ENCODE measurements around the gene NCAPD2.
"Not testable (repeated sequence)": the region's sequence is repeated elsewhere in the genome, so short reads cannot be mapped to it uniquely, and the experiment has no call there.

The NCAPD2 gene

DNA sequence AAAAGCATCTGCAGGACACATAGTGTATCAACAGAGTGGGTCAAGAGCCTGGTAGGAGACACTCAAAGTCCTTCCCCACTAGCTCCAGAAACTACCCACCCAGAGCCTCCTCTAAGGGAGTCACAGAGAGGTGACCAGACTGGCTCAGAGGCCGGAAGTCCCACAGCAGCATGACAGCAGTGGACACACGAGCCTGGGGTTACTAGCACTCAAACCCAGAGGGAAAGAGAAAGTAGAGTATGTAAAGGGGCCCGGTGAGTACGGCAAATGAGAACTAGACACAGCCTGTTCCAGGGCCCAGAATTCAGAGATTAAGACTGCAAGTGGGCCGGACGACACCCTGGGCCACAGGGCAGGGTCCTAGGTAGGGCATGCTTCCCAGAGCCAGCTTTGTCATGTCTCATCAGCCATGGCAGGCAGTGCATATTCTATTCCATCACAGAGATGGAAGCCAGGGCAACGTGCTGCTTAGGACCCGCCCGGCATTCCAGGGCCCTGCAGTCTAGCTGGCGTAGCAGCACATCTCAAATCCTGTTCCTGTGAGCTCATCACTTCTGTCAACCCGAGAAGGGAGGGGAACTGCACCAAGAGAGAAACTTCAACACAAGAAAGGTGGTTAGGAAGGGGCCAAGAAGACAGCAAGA, 57.7 kb downstream of the NCAPD2 start:
- Mint-ChIP-seq H3K27ac (no peak overlapping the region), H3K4me1 (peaks cover 52% of the 10 kb centered on the region), H3K4me3 (no peak overlapping the region)

GRCh38 chr12:6552140-6552551, 58.2 kb downstream of the NCAPD2 start:
- Mint-ChIP-seq H3K4me3 (no peak overlapping the region), H3K27ac (peak overlapping the region; percentile 83), H3K4me1 (peaks cover 52% of the 10 kb centered on the region), H3K9me3 (no peaks in the 10 kb centered on the region), H3K36me3 (ENCODE audit: low read depth) (peaks cover 27% of the 10 kb centered on the region), H3K27me3 (ENCODE audit: low read depth, poor library complexity) (no peaks in the 10 kb centered on the region)
- no peak for DNase-seq
- TF ChIP-seq, protein P1, sequence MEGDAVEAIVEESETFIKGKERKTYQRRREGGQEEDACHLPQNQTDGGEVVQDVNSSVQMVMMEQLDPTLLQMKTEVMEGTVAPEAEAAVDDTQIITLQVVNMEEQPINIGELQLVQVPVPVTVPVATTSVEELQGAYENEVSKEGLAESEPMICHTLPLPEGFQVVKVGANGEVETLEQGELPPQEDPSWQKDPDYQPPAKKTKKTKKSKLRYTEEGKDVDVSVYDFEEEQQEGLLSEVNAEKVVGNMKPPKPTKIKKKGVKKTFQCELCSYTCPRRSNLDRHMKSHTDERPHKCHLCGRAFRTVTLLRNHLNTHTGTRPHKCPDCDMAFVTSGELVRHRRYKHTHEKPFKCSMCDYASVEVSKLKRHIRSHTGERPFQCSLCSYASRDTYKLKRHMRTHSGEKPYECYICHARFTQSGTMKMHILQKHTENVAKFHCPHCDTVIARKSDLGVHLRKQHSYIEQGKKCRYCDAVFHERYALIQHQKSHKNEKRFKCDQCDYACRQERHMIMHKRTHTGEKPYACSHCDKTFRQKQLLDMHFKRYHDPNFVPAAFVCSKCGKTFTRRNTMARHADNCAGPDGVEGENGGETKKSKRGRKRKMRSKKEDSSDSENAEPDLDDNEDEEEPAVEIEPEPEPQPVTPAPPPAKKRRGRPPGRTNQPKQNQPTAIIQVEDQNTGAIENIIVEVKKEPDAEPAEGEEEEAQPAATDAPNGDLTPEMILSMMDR (IDR thresholded peaks at IDR 0.05), result no peak

More for the DNA sequence above, 57.7 kb downstream of the NCAPD2 start:
- TF ChIP-seq, protein P1 (IDR thresholded peaks at IDR 0.05), result no peak
- H3K36me3 Mint-ChIP-seq (ENCODE audit: low read depth), result peaks cover 30% of the 10 kb centered on the region
- no peaks in the 10 kb centered on the region for H3K27me3 Mint-ChIP-seq (ENCODE audit: low read depth, poor library complexity)
- DNase-seq, result no peak
- no peaks in the 10 kb centered on the region for H3K9me3 Mint-ChIP-seq

GRCh38 chr12:6553051-6553868, 59.4 kb downstream of the NCAPD2 start:
- Mint-ChIP-seq H3K36me3 (ENCODE audit: low read depth) (peaks cover 16% of the 10 kb centered on the region), H3K27me3 (ENCODE audit: low read depth, poor library complexity) (no peaks in the 10 kb centered on the region), H3K27ac (peak overlapping the region; percentile 76), H3K4me3 (peak overlapping the region; percentile 94), H3K9me3 (no peaks in the 10 kb centered on the region), H3K4me1 (peaks cover 47% of the 10 kb centered on the region)
- TF ChIP-seq, protein P1 (IDR thresholded peaks at IDR 0.05), result no peak
- no peak for DNase-seq

- H3K36me3 Mint-ChIP-seq (ENCODE audit: low read depth), result peaks cover 12% of the 10 kb centered on the region
- H3K27ac Mint-ChIP-seq, result peak overlapping the region; percentile 80
- no peaks in the 10 kb centered on the region for H3K27me3 Mint-ChIP-seq (ENCODE audit: low read depth, poor library complexity)
- DNase-seq, result peak; percentile 88
- H3K4me3 Mint-ChIP-seq, result peak overlapping the region; percentile 94
- peaks cover 41% of the 10 kb centered on the region for H3K4me1 Mint-ChIP-seq
- no peaks in the 10 kb centered on the region for H3K9me3 Mint-ChIP-seq
- TF ChIP-seq, protein P1 (IDR thresholded peaks at IDR 0.05), result peak; percentile 73
Measured at GRCh38 chr12:6554168-6555017, 60.5 kb downstream of the NCAPD2 start.

DNA sequence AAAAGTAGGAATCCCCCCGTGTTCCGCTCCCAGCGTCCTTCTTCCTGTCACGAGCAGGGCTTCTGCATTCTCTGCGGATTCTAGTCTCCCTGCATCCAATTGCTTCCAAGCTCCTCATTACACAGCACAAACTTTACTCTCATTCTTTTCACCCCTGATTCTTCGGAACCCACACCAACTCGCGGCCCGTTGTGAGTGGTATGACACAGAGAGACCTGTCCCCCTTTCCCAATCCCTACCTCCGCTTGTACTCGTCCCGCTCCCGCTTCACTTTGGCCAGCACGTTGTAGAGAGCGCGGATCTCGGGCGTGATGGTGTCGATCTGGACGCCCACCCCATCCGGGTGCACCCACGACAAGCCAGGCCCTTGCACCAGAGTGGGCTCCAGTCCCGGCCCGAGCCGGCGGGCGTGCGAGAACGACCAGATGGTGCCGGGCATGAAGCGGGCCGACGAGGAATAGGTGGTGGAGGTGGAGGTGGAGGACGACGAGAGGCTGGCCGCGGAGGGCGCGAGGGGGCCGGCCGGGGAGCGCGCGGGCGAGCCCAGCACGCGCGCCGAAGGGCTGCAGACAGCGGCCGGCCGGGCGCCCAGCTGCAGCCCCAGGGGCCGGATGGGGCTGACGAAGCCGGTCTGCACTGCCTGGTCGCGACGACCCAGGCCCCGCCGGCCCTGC, 61.3 kb downstream of the NCAPD2 start:
- peaks cover 41% of the 10 kb centered on the region for H3K4me1 Mint-ChIP-seq
- TF ChIP-seq, protein P1 (IDR thresholded peaks at IDR 0.05), result no peak
- H3K27me3 Mint-ChIP-seq (ENCODE audit: low read depth, poor library complexity), result no peaks in the 10 kb centered on the region
- no peaks in the 10 kb centered on the region for H3K9me3 Mint-ChIP-seq
- peaks cover 20% of the 10 kb centered on the region for H3K36me3 Mint-ChIP-seq (ENCODE audit: low read depth)
- H3K4me3 Mint-ChIP-seq, result peak overlapping the region; percentile 94
- DNase-seq, result peak; percentile 34
- H3K27ac Mint-ChIP-seq, result peak overlapping the region; percentile 38

GRCh38 chr12:6556496-6556817, 62.6 kb downstream of the NCAPD2 start:
- not testable (repeated sequence) for H3K9me3 Mint-ChIP-seq; H3K27me3 Mint-ChIP-seq (ENCODE audit: low read depth, poor library complexity); DNase-seq
- Mint-ChIP-seq H3K27ac (peak overlapping the region; percentile 49), H3K4me1 (peaks cover 38% of the 10 kb centered on the region), H3K36me3 (ENCODE audit: low read depth) (peaks cover 33% of the 10 kb centered on the region), H3K4me3 (peak overlapping the region; percentile 52)

Measured in nephron progenitor cell (in vitro differentiated cells).